Thyroid gland (tissue), 4 donors: ENCODE results near the gene HELB.
A peak's percentile ranks its signal among the peaks of the same experiment; 100 is the strongest.

Experiments used
- CTCF ChIP-seq, 6 experiments: fragments of 200-600 bp in 3 of 6; fragments of 450-650 bp in 3 of 6; sonication (generic) in 3 of 6; IDR thresholded peaks; one replicate each; pipeline ENCODE4 v1.5.1; 2016 to 2019; ENCODE audit warnings: antibody characterized with exemption in 6 of 6, mild to moderate bottlenecking in 2 of 6, inconsistent platforms in 1 of 6, moderate library complexity in 1 of 6
- POLR2A ChIP-seq, 2 donors: fragments of 450-650 bp; IDR thresholded peaks; one replicate each; pipeline ENCODE4 v1.6.1; 2017; ENCODE audit warnings: antibody characterized with exemption in 2 of 2, mild to moderate bottlenecking in 2 of 2, moderate library complexity in 1 of 2

DNA sequence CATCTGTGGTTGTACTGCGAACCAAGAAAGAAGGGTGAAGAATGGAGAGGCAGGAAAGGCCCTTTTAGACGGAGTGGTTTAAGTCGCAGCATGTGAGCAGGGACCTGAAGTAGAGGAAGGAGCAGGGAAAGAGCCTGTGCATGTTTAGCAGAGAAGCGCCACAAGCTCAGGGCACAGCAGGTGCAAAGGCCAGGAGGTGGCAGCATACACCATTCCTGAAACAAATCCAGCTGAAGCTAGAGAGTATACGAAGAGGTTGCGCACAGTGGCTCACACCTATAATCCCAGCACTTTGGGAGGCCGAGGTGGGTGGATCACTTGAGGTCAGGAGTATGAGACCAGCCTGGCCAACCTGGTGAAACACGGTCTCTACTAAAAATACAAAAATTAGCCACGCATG is 49.9 kb downstream of the HELB start:
- TF ChIP-seq CTCF (IDR thresholded peaks at IDR 0.05) (peak in 1 of 6 experiments; percentile 17), POLR2A (IDR thresholded peaks at IDR 0.05) (no peak)
